Cardiac ventricle fibroblast (primary cell): ENCODE data around the gene ZNF790. TPM values are rescaled to one million over a fixed set of nuclear protein-coding genes. Genes with fewer than 3 reads are reported as not detected.

Source experiments
- total RNA-seq: library from RNA; depleted of rRNA; stranded (reverse); fragments of >200 nt; gene quantifications from 2 replicates; pipeline ENCODE4 v1.2.3, GENCODE V29; 2015

ZNF790 gene
- 3.8 and 5.2 TPM in 2 replicates for total RNA-seq

GRCh38 chr19:36837906-36838783 lies at the start of gene ZNF790:
Gene ZNF790, minus strand, starts transcription at chr19:36838387. Its CDS starts 12,768 bp downstream, at chr19:36825619.

GRCh38 chr19:36850559-36851442 lies 12.6 kb upstream of the ZNF790 start, which contains the start of gene ZNF345:
Gene ZNF345, plus strand, starts transcription at chr19:36850876. Its CDS starts 25,955 bp downstream, at chr19:36876831.

GRCh38 chr19:36772311-36773222 lies 65.6 kb downstream of the ZNF790 start, which contains the start of gene ZNF850:
Gene ZNF850, minus strand, starts transcription at chr19:36772807. Its CDS starts 10,201 bp downstream, at chr19:36762606.

Other genes with a start within 250 kb of the ZNF790 start
- 2.9 and 6.3 TPM in 2 replicates for gene ZNF382, start 233.1 kb downstream of the ZNF790 start, total RNA-seq
- 6.1 and 10.1 TPM in 2 replicates for gene ZNF461, start 171.6 kb downstream of the ZNF790 start, total RNA-seq
- gene ZNF567, start 150.8 kb downstream of the ZNF790 start, total RNA-seq = 4.5 and 4.7 TPM in 2 replicates
- gene ZNF850, start 65.6 kb downstream of the ZNF790 start, total RNA-seq = 1.4 and 2.0 TPM in 2 replicates
- 2.7 and 5.5 TPM in 2 replicates for gene ZNF345, start 12.5 kb upstream of the ZNF790 start, total RNA-seq
- gene ZNF829, start 77.9 kb upstream of the ZNF790 start, total RNA-seq = 3.1 and 5.6 TPM in 2 replicates
- gene ZNF568, start 77.9 kb upstream of the ZNF790 start, total RNA-seq = 4.8 and 9.8 TPM in 2 replicates
- 3.3 and 3.4 TPM in 2 replicates for gene ZNF420, start 240.0 kb upstream of the ZNF790 start, total RNA-seq